Panc1 (cell line): Measurements from ENCODE around the gene RIGI. TPM values are rescaled to one million over a fixed set of nuclear protein-coding genes. Genes with fewer than 3 reads are reported as not detected.

Source experiments
- ATAC-seq: fragments of 200-7000 bp; cut with Tn5 transposase; 2 replicates; pipeline ENCODE4 v1.9.1; 2020; ENCODE audit warnings: mild to moderate bottlenecking, moderate library complexity
- BruUV-seq: library from RNA; stranded (reverse); fragments of 400-500 nt; replicated peaks from 2 replicates; lab custom pipeline; 2021; lab: Mats Ljungman, UMichigan
- CTCF ChIA-PET: fragments of 300-600 bp; sonication (Branson Sonifier 250); formaldehyde crosslinking; loops from one replicate; lab custom pipeline; 2022; ENCODE audit warnings: antibody characterized with exemption; lab: Charles Lee
- POLR2A ChIA-PET: fragments of 300-600 bp; sonication (Branson Sonifier 250); formaldehyde crosslinking; loops from one replicate; lab custom pipeline; 2022; ENCODE audit warnings: antibody characterized with exemption; lab: Charles Lee
- DNase-seq: peaks from one replicate; pipeline ENCODE4 v3.0.0-alpha.2; 2010; ENCODE audit warnings: low read depth, low spot score
- H3K27ac ChIP-seq: 2 replicates; pipeline ENCODE4 v1.5.1; 2011; ENCODE audit warnings: mild to moderate bottlenecking, low read length, inconsistent platforms
- H3K27me3 ChIP-seq: fragments of 200-500 bp; sonication (Bioruptor generic); 2 replicates; pipeline ENCODE4 v1.6.0; 2014; ENCODE audit warnings: low read length, inconsistent platforms; ENCODE audit not compliant: control insufficient read depth, insufficient read depth
- H3K36me3 ChIP-seq: fragments of 200-500 bp; sonication (Bioruptor generic); 2 replicates; pipeline ENCODE4 v1.5.1; 2014; ENCODE audit warnings: inconsistent platforms, mild to moderate bottlenecking, low read length, moderate library complexity; ENCODE audit not compliant: control insufficient read depth, insufficient read depth
- H3K4me1 ChIP-seq: 2 replicates; pipeline ENCODE4 v1.5.1; 2011; ENCODE audit warnings: inconsistent platforms, mild to moderate bottlenecking, low read length, moderate library complexity; ENCODE audit not compliant: control insufficient read depth, insufficient read depth
- H3K4me3 ChIP-seq, 2 experiments: 2 replicates each; pipeline ENCODE4 v1.5.1; 2011 to 2012; ENCODE audit warnings: low read depth in 2 of 2, low read length in 2 of 2, mild to moderate bottlenecking in 2 of 2, inconsistent platforms in 1 of 2, moderate library complexity in 1 of 2
- H3K9me3 ChIP-seq: fragments of 200-500 bp; sonication (Bioruptor generic); 2 replicates; pipeline ENCODE4 v1.5.1; 2014; ENCODE audit warnings: low read depth, mild to moderate bottlenecking, inconsistent platforms, low read length, moderate library complexity; ENCODE audit not compliant: control insufficient read depth, insufficient read depth
- POLR2AphosphoS5 ChIP-seq: IDR thresholded peaks from 2 replicates; pipeline ENCODE4 v1.6.1; 2012; ENCODE audit warnings: mild to moderate bottlenecking, low read depth, low read length, moderate library complexity
- SIN3A ChIP-seq: IDR thresholded peaks from 2 replicates; pipeline ENCODE4 v1.6.1; 2012; ENCODE audit warnings: low read depth, mild to moderate bottlenecking, low read length, moderate library complexity, borderline replicate concordance; ENCODE audit not compliant: insufficient read depth
- TCF7L2 ChIP-seq: IDR thresholded peaks from 2 replicates; pipeline ENCODE4 v1.6.1; 2011; ENCODE audit warnings: mild to moderate bottlenecking, low read depth, low read length, inconsistent platforms
- in situ Hi-C: cut with HindIII; loops from 2 replicates; pipeline ENCODE4 v1.10.0; 2016; ENCODE audit warnings: low sequenced_read_pairs, low pct_unique_long_range_greater_than_20kb
- intact Hi-C: fragments of 100-400 bp; cut with micrococcal nuclease; formaldehyde crosslinking; loops from one replicate; pipeline ENCODE4 v1.10.0; 2022; ENCODE audit not compliant: unreplicated experiment
- total RNA-seq: library from RNA; stranded (reverse); gene quantifications from one replicate; pipeline ENCODE4 v1.2.1, GENCODE V29; 2021; ENCODE audit not compliant: unreplicated experiment
- TF ChIP-seq, protein P1 (sequence below), 2 experiments: IDR thresholded peaks; 2 replicates each; pipeline ENCODE4 v1.6.1; 2011 to 2012; ENCODE audit warnings: low read depth in 2 of 2, control low read depth in 1 of 2, low read length in 1 of 2, mild to moderate bottlenecking in 1 of 2, moderate library complexity in 1 of 2; ENCODE audit not compliant: insufficient read depth in 1 of 2
- TF ChIP-seq, protein P2 (sequence below): fragments of 450-650 bp; IDR thresholded peaks from 2 replicates; pipeline ENCODE4 v1.5.1; 2017; ENCODE audit warnings: mild to moderate bottlenecking

RIGI gene
- total RNA-seq, 1 experiment from 2014 or later: 27.7 TPM

DNA sequence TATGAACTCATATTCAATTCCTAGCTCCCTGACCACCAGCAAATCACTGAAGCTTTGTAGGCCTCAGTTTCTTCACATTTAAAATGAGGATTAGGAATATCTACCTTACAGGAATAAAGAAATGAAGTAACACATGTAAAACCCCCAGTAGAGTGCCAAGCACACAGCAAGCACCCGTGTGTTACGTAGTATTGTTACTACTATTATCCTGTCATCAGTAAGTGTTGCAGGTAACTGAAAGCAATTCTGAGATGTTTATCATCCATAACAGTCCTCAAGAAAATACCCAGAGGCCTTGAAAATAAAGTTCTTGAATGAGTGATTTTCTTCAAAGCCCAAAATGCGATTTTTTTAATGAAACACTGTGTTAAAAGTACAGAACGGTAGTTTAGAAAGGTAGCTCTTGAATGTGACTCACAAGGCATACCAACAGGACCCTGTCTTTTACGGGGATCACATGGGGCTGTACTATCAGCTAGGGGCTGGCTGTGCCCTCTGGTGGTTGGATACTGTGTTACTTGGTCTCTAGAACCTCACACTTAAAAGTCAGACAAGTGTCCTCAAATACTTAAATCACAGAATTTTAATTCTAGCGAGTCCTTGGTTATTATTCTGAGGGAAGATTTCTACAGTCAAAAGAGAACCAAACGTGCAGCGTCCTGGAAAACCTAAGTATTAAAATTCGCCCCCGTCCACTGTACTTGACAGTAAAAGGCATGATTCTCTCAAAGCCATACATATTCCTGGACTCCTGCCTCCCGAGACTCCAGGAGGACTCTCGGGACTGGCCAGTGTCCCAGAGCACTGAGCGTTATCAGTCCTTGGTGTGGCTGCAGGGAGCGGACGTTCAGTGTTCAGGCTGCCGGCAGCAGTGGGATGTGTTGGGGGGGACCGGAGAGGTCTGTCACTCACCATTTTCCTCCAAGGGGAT is 46.2 kb upstream of the RIGI start:
- Histone ChIP-seq H3K36me3 (peaks cover 2% of the 10 kb centered on the region; the same call in 1 of the 2 replicates), H3K4me1 (peaks cover 14% of the 10 kb centered on the region; the same call in 1 of the 2 replicates), H3K4me3 (peak overlapping the region; percentile 95 to 97), H3K27ac (peak overlapping the region; percentile 97), H3K27me3 (no peaks in the 10 kb centered on the region), H3K9me3 (no peaks in the 10 kb centered on the region)
- in situ Hi-C loops: loop anchor here (25.0 kb wide), 1 partner anchor 390 kb away; no protein-coding TSS in a partner anchor
- POLR2A ChIA-PET: no interaction called here
- TSS peak; percentile 78 for BruUV-seq
- CTCF ChIA-PET: interaction anchor here (0.7 to 3.6 kb wide), 6 partner anchors 19 to 193 kb away, joined by 3 to 35 read pairs (median 4); partner anchors contain the start of genes ACO1 and RIGI
- TF ChIP-seq, protein P1, sequence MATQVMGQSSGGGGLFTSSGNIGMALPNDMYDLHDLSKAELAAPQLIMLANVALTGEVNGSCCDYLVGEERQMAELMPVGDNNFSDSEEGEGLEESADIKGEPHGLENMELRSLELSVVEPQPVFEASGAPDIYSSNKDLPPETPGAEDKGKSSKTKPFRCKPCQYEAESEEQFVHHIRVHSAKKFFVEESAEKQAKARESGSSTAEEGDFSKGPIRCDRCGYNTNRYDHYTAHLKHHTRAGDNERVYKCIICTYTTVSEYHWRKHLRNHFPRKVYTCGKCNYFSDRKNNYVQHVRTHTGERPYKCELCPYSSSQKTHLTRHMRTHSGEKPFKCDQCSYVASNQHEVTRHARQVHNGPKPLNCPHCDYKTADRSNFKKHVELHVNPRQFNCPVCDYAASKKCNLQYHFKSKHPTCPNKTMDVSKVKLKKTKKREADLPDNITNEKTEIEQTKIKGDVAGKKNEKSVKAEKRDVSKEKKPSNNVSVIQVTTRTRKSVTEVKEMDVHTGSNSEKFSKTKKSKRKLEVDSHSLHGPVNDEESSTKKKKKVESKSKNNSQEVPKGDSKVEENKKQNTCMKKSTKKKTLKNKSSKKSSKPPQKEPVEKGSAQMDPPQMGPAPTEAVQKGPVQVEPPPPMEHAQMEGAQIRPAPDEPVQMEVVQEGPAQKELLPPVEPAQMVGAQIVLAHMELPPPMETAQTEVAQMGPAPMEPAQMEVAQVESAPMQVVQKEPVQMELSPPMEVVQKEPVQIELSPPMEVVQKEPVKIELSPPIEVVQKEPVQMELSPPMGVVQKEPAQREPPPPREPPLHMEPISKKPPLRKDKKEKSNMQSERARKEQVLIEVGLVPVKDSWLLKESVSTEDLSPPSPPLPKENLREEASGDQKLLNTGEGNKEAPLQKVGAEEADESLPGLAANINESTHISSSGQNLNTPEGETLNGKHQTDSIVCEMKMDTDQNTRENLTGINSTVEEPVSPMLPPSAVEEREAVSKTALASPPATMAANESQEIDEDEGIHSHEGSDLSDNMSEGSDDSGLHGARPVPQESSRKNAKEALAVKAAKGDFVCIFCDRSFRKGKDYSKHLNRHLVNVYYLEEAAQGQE (IDR thresholded peaks at IDR 0.05; ENCODE audit: insufficient read depth in 1 of 2, low read depth in 2 of 2, low read length in 1 of 2): no peak
- TF ChIP-seq, protein P2, sequence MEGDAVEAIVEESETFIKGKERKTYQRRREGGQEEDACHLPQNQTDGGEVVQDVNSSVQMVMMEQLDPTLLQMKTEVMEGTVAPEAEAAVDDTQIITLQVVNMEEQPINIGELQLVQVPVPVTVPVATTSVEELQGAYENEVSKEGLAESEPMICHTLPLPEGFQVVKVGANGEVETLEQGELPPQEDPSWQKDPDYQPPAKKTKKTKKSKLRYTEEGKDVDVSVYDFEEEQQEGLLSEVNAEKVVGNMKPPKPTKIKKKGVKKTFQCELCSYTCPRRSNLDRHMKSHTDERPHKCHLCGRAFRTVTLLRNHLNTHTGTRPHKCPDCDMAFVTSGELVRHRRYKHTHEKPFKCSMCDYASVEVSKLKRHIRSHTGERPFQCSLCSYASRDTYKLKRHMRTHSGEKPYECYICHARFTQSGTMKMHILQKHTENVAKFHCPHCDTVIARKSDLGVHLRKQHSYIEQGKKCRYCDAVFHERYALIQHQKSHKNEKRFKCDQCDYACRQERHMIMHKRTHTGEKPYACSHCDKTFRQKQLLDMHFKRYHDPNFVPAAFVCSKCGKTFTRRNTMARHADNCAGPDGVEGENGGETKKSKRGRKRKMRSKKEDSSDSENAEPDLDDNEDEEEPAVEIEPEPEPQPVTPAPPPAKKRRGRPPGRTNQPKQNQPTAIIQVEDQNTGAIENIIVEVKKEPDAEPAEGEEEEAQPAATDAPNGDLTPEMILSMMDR: peak; percentile 89
- DNase-seq (peak; percentile 67), ATAC-seq (peak; percentile 91)
- intact Hi-C loops: loop anchor here (1.0 to 10.0 kb wide), 2 partner anchors 19 to 127 kb away; no protein-coding TSS in a partner anchor

DNA sequence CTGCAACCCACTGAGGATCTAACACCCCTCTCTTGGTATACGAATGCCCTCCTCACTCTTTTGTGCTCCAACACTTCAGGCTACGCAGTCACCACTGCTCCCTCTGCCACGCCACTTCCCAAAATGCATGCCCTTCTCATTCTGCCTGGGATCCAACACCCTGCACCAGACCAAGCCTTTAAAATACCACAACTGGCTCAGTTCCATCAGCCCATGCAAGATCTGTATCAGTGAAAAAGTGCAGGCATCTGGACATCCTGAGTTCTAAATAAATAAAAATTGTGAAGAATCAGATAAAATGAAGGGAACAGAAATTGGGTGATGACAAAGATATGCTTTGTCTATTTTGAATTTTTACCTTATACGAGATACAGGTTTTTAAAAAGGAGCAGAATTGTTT is 44.3 kb upstream of the RIGI start:
- Histone ChIP-seq H3K4me1 (peaks cover 14% of the 10 kb centered on the region; the same call in 1 of the 2 replicates), H3K4me3 (no peak overlapping the region), H3K36me3 (peaks cover 2% of the 10 kb centered on the region; the same call in 1 of the 2 replicates), H3K27me3 (no peaks in the 10 kb centered on the region), H3K9me3 (no peaks in the 10 kb centered on the region), H3K27ac (no peak overlapping the region)
- no peak for TF ChIP-seq TCF7L2
- TF ChIP-seq SIN3A: no peak
- no peak for TF ChIP-seq POLR2AphosphoS5
- TF ChIP-seq, protein P2: no peak
- TF ChIP-seq, protein P1 (IDR thresholded peaks at IDR 0.05; ENCODE audit: insufficient read depth in 1 of 2, low read depth in 2 of 2, low read length in 1 of 2): no peak
- intact Hi-C loops (loop anchor here (10.0 kb wide), 1 partner anchor 125 kb away; no protein-coding TSS in a partner anchor), in situ Hi-C loops (loop anchor here (25.0 kb wide), 1 partner anchor 392 kb away; no protein-coding TSS in a partner anchor)
- ATAC-seq: no peak
- BruUV-seq: no TSS peak
- ChIA-PET CTCF (no interaction called here), POLR2A (no interaction called here)
- no peak for DNase-seq
